Measurements from ENCODE around the gene RPS16. TPM values are rescaled to one million over a fixed set of nuclear protein-coding genes. Genes with fewer than 3 reads are reported as not detected.

The RPS16 gene
- total RNA-seq, 4 donors from 2014 or later: 1,086 to 2,005 (median 1,454) TPM

DNA sequence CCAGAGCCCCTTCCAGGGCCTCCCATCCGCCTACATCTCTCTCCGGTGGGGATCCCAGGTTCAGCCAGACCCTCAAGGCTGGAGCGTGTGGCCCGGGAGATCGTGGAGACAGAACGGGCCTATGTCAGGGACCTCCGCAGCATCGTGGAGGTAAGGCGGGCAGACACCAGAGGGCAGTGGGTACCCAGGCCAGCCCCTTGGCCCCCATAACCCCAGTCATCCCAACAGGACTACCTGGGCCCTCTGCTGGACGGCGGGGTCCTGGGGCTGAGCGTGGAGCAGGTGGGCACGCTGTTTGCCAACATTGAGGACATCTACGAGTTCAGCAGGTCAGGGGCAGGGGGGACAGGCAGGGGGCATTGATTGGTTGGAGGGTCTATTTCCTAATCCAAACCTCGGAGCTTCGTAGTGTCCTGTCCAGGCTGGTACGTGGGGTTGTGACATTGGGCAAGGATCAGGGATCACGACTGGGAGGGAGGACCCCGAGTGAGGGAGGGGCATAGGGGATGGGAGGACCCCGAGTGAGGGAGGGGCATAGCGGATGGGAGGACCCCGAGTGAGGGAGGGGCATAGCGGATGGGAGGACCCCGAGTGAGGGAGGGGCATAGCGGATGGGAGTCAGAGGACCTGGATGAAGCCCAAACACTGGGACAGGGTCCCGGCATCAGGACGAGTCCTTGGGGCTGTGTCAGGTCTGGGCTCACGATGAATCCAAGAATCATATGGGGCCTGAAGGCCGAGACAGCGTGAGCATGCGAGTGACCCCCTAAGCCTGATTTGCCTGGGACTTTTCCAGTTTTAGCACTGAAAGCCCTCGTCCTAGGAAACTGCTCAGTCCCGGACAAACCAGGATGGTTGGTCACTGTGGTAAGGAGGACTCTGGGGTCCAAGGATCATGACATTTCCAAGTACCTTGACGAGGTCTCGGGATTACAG, 20.4 kb downstream of the RPS16 start:
- TF ChIP-seq CTCF (IDR thresholded peaks at IDR 0.05; ENCODE audit: low read depth): no peak

- no peak for TF ChIP-seq CTCF (IDR thresholded peaks at IDR 0.05; ENCODE audit: low read depth)
These were observed 21.7 kb downstream of the RPS16 start for GRCh38 chr19:39413911-39414608.

DNA sequence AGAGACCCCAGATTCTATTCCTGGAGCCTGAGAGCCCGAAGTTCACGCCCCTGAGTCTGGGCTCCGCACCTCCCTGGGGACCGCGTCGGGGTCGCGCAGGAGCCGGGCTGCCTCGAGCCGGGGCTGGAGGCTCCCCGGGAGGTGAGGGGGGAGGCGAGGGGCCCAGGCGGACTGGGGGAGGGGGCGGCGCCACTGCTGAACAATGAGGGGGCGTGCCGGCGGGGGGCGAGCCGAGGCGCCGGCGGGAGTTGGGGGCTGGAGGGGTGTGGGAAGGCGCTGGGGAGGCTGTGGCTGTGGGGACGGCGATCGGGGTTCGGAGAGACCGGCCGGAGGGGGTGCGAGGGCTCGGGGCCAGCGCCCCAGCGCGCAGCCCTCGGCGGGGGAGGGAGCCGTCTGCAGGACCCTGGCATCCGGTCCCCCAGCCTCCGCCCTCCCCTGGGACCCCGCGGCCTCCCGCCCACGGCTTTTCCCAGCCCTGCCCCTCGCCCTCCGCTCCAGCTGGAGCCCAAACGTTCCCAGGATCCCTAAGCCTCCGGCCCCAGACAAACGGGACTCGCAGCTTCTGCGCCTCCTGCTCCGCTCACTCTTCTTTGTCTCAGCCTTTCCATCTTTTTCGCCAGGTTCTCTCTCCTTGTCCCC, 22.4 kb downstream of the RPS16 start:
- no peak for TF ChIP-seq CTCF (IDR thresholded peaks at IDR 0.05; ENCODE audit: low read depth)

- no peak for TF ChIP-seq CTCF (IDR thresholded peaks at IDR 0.05; ENCODE audit: low read depth)
These were observed 22.9 kb downstream of the RPS16 start for GRCh38 chr19:39412867-39413271.

DNA sequence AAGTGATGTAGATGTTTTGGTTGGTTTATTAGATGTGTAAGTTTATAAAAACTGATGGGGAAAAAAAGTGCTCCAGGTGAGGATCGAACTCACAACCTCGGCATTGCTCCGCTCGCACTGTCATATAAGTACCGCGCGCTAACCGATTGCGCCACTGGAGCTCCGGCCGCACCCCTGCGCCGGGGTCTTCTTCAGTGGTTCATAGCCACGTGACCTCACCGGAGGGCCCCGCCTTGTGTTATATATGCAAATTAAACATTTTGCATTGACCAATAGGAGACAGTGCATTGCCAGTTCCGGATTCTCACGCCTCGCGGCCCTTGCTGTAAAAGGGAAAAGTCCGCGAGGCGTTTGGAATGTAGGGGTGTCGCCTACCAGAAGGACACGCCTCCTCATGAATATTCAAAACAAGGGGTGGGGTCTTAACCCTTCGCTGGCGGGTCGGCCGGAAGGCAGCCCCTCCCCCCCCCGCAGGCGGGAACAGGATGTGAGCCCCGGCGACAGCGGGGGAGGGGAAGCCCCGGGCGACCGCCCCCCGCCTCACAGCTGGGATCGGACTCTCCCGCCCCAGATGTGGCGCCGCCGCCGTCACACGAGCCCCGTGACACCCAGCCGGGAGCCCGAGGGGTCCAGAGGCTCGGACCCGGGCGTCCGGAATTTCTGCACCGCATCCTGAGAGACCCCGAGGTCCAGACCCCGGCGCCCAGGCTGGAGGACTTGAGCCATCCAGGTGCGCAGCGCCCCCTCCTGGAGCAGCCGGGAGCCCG, 23.5 kb downstream of the RPS16 start, which contains the start of gene PLEKHG2:
Gene PLEKHG2 (plus strand): TSS at position 570 of the 767 bp plus-strand sequence. CDS start 1,418 bp downstream, outside the sequence.
- no peak for TF ChIP-seq CTCF (IDR thresholded peaks at IDR 0.05; ENCODE audit: low read depth)

GRCh38 chr19:39411832-39412099, 24.0 kb downstream of the RPS16 start:
- no peak for TF ChIP-seq CTCF (IDR thresholded peaks at IDR 0.05; ENCODE audit: low read depth)
